K562 (cell line): ENCODE results near the gene CCDC32. TPM values are rescaled to one million over a fixed set of nuclear protein-coding genes. Genes with fewer than 3 reads are reported as not detected.

Experiments
- EWSR1 ChIP-seq: fragments of 450-650 bp; IDR thresholded peaks from 2 replicates; pipeline ENCODE4 v1.6.1; 2018; ENCODE audit warnings: borderline replicate concordance, mild to moderate bottlenecking, low read depth, moderate library complexity; ENCODE audit not compliant: partially characterized antibody
- HNRNPH1 ChIP-seq: fragments of 200-400 bp; formaldehyde crosslinking; optimal IDR thresholded peaks from 2 replicates; pipeline ENCODE3; 2017; ENCODE audit warnings: low read depth, mild to moderate bottlenecking, low read length, moderate library complexity
- HOXB6 ChIP-seq: fragments of 250-450 bp; sonication (Bioruptor Pico); IDR thresholded peaks from 2 replicates; pipeline ENCODE4 v1.5.1; 2022; ENCODE audit warnings: mild to moderate bottlenecking, borderline replicate concordance
- LEF1 ChIP-seq: fragments of 450-650 bp; IDR thresholded peaks from 2 replicates; pipeline ENCODE4 v1.6.1; 2016; ENCODE audit warnings: mild to moderate bottlenecking
- RBFOX2 ChIP-seq: fragments of 200-400 bp; formaldehyde crosslinking; IDR thresholded peaks from 2 replicates; pipeline ENCODE4 v1.6.1; 2017; ENCODE audit warnings: low read depth, mild to moderate bottlenecking, low read length, moderate library complexity
- TAF7 ChIP-seq: fragments of 450-650 bp; IDR thresholded peaks from 2 replicates; pipeline ENCODE4 v1.6.1; 2016; ENCODE audit warnings: missing genetic modification characterization, missing compliant biosample characterization
- polyA plus RNA-seq, 8 experiments: library from polyadenylated mRNA; depleted of rRNA in 4 of 8; stranded (reverse) in 5 of 8; unstranded in 3 of 8; fragments of >200 nt; fragmentation: Nextera tagmentation in 2 of 8; fragmentation: Illumina TruSeq in 1 of 8; extraction: Ambion mirVana in 2 of 8; extraction: Trizol in 1 of 8; gene quantifications; 2 replicates each; pipeline versions ENCODE4 v1.2.1 to v1.2.3, GENCODE V29; 2011 to 2014; ENCODE audit warnings: inconsistent platforms in 1 of 8, missing spikeins in 1 of 8
- total RNA-seq, 7 experiments: library from RNA; depleted of rRNA in 6 of 7; stranded (reverse); fragments of >200 nt in 6 of 7; fragmentation: Illumina TruSeq in 2 of 7; extraction: Trizol in 2 of 7; gene quantifications; 2 replicates each; pipeline versions ENCODE4 v1.2.1 to v1.2.3, GENCODE V29; 2011 to 2021; ENCODE audit warnings: low replicate concordance in 1 of 7
- TF ChIP-seq, protein P1 (sequence below): sonication (generic); formaldehyde crosslinking; IDR thresholded peaks from 2 replicates; pipeline ENCODE4 v1.8.1; 2023; ENCODE audit warnings: mild to moderate bottlenecking, missing genetic modification reagents
- TF ChIP-seq, protein P2 (sequence below): fragments of 450-650 bp; IDR thresholded peaks from 2 replicates; pipeline ENCODE4 v1.7.0; 2016; ENCODE audit warnings: borderline replicate concordance
- TF ChIP-seq, protein P3 (sequence below): sonication (generic); formaldehyde crosslinking; IDR thresholded peaks from 2 replicates; pipeline ENCODE4 v1.8.1; 2023; ENCODE audit warnings: mild to moderate bottlenecking, missing genetic modification reagents, moderate library complexity
- TF ChIP-seq, protein P4 (sequence below): fragments of 450-650 bp; formaldehyde crosslinking; IDR thresholded peaks from 2 replicates; pipeline ENCODE4 v1.4.0; 2020; ENCODE audit warnings: mild to moderate bottlenecking
- TF ChIP-seq, protein P5 (sequence below): fragments of 250-450 bp; sonication (Bioruptor Pico); IDR thresholded peaks from 2 replicates; pipeline ENCODE4 v1.4.0; 2020; ENCODE audit warnings: mild to moderate bottlenecking, moderate library complexity
- TF ChIP-seq, protein P6 (sequence below): fragments of 450-650 bp; IDR thresholded peaks from 2 replicates; pipeline ENCODE4 v1.6.1; 2016

The CCDC32 gene
- total and polyA plus RNA-seq, 9 of the 15 experiments (the other 6 are each of a cell fraction or from before 2014, with no cell fraction given) = 22.2 to 94.8 (median 37.1) TPM

DNA sequence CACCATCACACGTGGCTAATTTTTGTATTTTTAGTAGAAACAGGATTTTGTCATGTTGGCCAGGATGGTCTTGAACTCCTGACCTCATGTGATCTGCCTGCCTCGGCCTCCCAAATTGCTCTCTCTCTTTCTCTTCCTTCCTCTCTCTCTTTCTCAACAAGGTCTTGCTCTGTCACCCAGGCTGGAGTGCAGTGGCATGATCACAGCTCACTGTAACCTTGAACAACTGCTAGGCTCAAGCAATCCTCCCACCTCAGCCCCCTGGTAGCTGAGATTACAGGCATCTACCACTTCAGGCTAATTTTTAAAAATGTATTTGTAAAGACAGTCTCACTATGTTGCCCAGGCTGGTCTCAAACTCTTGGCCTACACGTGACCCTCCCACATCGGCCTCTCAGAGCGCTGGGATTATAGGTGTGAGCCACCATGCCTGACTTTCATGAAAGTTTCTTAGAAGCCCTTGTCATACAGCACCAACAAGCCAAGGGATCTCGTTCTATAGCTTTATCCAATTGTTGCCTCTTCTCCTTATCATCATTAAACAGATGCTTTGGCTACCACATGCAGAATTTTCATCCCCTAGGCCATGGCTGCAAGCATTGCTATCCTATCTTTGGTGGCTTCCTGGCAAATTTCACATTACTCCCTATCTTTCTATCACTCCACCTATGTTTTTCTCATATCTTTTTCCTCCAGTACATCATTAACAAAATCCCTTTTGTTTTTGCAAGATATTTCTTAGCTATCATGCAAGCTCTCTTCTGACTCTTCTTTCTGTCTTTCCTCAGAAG lies 5.7 kb downstream of the CCDC32 start (continued):
- TF ChIP-seq, protein P1, sequence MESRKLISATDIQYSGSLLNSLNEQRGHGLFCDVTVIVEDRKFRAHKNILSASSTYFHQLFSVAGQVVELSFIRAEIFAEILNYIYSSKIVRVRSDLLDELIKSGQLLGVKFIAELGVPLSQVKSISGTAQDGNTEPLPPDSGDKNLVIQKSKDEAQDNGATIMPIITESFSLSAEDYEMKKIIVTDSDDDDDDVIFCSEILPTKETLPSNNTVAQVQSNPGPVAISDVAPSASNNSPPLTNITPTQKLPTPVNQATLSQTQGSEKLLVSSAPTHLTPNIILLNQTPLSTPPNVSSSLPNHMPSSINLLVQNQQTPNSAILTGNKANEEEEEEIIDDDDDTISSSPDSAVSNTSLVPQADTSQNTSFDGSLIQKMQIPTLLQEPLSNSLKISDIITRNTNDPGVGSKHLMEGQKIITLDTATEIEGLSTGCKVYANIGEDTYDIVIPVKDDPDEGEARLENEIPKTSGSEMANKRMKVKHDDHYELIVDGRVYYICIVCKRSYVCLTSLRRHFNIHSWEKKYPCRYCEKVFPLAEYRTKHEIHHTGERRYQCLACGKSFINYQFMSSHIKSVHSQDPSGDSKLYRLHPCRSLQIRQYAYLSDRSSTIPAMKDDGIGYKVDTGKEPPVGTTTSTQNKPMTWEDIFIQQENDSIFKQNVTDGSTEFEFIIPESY = peak; percentile 24; the same call in 1 of the 2 replicates
- TF ChIP-seq, protein P2, sequence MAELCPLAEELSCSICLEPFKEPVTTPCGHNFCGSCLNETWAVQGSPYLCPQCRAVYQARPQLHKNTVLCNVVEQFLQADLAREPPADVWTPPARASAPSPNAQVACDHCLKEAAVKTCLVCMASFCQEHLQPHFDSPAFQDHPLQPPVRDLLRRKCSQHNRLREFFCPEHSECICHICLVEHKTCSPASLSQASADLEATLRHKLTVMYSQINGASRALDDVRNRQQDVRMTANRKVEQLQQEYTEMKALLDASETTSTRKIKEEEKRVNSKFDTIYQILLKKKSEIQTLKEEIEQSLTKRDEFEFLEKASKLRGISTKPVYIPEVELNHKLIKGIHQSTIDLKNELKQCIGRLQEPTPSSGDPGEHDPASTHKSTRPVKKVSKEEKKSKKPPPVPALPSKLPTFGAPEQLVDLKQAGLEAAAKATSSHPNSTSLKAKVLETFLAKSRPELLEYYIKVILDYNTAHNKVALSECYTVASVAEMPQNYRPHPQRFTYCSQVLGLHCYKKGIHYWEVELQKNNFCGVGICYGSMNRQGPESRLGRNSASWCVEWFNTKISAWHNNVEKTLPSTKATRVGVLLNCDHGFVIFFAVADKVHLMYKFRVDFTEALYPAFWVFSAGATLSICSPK = no peak
- TF ChIP-seq EWSR1 = no peak
- TF ChIP-seq, protein P3, sequence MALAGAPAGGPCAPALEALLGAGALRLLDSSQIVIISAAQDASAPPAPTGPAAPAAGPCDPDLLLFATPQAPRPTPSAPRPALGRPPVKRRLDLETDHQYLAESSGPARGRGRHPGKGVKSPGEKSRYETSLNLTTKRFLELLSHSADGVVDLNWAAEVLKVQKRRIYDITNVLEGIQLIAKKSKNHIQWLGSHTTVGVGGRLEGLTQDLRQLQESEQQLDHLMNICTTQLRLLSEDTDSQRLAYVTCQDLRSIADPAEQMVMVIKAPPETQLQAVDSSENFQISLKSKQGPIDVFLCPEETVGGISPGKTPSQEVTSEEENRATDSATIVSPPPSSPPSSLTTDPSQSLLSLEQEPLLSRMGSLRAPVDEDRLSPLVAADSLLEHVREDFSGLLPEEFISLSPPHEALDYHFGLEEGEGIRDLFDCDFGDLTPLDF (CRISPR knock-in tag) = no peak
- TF ChIP-seq, protein P4, sequence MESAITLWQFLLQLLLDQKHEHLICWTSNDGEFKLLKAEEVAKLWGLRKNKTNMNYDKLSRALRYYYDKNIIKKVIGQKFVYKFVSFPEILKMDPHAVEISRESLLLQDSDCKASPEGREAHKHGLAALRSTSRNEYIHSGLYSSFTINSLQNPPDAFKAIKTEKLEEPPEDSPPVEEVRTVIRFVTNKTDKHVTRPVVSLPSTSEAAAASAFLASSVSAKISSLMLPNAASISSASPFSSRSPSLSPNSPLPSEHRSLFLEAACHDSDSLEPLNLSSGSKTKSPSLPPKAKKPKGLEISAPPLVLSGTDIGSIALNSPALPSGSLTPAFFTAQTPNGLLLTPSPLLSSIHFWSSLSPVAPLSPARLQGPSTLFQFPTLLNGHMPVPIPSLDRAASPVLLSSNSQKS (CRISPR knock-in tag) = no peak
- TF ChIP-seq TAF7 (tag) = no peak
- no peak for TF ChIP-seq RBFOX2
- TF ChIP-seq, protein P5, sequence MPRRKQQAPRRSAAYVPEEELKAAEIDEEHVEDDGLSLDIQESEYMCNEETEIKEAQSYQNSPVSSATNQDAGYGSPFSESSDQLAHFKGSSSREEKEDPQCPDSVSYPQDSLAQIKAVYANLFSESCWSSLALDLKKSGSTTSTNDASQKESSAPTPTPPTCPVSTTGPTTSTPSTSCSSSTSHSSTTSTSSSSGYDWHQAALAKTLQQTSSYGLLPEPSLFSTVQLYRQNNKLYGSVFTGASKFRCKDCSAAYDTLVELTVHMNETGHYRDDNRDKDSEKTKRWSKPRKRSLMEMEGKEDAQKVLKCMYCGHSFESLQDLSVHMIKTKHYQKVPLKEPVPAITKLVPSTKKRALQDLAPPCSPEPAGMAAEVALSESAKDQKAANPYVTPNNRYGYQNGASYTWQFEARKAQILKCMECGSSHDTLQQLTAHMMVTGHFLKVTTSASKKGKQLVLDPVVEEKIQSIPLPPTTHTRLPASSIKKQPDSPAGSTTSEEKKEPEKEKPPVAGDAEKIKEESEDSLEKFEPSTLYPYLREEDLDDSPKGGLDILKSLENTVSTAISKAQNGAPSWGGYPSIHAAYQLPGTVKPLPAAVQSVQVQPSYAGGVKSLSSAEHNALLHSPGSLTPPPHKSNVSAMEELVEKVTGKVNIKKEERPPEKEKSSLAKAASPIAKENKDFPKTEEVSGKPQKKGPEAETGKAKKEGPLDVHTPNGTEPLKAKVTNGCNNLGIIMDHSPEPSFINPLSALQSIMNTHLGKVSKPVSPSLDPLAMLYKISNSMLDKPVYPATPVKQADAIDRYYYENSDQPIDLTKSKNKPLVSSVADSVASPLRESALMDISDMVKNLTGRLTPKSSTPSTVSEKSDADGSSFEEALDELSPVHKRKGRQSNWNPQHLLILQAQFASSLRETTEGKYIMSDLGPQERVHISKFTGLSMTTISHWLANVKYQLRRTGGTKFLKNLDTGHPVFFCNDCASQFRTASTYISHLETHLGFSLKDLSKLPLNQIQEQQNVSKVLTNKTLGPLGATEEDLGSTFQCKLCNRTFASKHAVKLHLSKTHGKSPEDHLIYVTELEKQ (CRISPR knock-in tag) = no peak
- TF ChIP-seq HOXB6 = no peak
- TF ChIP-seq, protein P6, sequence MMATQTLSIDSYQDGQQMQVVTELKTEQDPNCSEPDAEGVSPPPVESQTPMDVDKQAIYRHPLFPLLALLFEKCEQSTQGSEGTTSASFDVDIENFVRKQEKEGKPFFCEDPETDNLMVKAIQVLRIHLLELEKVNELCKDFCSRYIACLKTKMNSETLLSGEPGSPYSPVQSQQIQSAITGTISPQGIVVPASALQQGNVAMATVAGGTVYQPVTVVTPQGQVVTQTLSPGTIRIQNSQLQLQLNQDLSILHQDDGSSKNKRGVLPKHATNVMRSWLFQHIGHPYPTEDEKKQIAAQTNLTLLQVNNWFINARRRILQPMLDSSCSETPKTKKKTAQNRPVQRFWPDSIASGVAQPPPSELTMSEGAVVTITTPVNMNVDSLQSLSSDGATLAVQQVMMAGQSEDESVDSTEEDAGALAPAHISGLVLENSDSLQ = no peak; the same call in 1 of the 2 replicates
- TF ChIP-seq LEF1 = peak; percentile 83
- TF ChIP-seq HNRNPH1 = no peak
